Skin of body (tissue), 2 donors: Measurements from ENCODE around the gene PLCL1. TPM values are rescaled to one million over a fixed set of nuclear protein-coding genes. Genes with fewer than 3 reads are reported as not detected.

Source experiments
- DNase-seq: peaks from one replicate; lab custom pipeline; 2025; lab: John Stamatoyannopoulos, UW
- total RNA-seq: library from RNA; depleted of rRNA; stranded (reverse); fragments of >200 nt; gene quantifications from one replicate; pipeline ENCODE4 v1.2.3, GENCODE V29; 2014

Gene PLCL1
- total RNA-seq, 1 donor from 2014 or later: 10.9 TPM

DNA sequence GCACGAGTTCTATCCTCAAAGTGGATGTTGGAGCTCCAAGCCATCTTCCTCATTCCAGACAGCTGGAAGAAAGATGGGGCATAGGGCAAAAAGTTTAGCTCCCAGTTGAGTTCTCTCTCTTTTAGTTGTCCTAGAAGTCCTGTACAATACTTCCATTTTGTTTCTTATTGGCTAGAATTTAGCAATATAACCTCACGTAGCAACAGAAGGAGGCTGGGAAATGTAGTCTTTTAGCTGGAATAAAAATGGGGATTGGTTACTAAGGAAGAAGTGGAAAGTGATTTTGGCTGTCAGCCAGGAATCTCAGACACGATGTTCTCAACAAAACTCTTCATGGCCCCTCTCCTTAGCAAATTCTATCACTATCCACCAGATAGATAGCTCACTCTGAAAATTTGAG, 79.9 kb downstream of the PLCL1 start:
- DNase-seq: no peak

- DNase-seq: no peak
Observed at GRCh38 chr2:197885126-197885525, 80.7 kb downstream of the PLCL1 start.

DNA sequence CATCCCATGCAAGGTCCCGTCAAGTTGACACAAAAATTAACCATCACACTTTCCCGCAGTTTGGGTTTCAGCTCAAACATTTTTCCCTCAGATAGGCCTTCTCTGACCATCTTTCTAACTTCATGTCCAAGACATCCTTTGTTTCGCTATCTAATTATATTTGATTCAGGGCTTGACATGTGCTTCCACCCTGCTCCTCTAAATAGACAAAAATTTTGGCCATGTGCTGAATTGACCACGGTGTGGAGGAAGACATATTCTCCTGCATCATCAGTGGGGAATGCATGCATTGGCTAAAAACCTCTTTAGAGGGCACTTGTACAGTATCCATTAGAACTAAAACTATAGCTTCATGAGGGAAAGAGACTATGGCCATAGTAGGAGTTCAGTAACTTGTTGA, 81.2 kb downstream of the PLCL1 start:
- no peak for DNase-seq

DNA sequence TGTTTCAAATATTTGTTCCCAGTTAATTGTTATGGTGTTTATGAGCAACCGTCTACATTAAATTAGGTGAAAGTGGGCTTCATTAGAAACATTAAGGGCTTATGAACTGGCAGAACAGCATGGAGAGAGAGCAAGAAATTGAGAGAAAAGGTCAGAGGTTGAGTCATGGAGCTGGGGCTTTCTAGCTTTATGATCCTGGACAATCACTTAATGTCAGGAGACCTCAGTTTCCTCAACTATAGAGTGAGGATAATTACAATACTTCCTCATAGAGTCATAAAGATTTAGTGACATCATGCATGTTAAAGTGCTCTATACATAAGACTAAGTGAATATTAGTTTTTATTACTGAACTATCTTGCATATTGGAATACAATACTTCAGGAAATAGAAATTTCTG, 83.9 kb downstream of the PLCL1 start:
- DNase-seq: no peak

- no peak for DNase-seq
Observed at GRCh38 chr2:197889041-197889440, 84.6 kb downstream of the PLCL1 start.

- no peak for DNase-seq
Observed at GRCh38 chr2:197890168-197890567, 85.8 kb downstream of the PLCL1 start.

GRCh38 chr2:197891897-197892442, 87.6 kb downstream of the PLCL1 start:
- no peak for DNase-seq

DNA sequence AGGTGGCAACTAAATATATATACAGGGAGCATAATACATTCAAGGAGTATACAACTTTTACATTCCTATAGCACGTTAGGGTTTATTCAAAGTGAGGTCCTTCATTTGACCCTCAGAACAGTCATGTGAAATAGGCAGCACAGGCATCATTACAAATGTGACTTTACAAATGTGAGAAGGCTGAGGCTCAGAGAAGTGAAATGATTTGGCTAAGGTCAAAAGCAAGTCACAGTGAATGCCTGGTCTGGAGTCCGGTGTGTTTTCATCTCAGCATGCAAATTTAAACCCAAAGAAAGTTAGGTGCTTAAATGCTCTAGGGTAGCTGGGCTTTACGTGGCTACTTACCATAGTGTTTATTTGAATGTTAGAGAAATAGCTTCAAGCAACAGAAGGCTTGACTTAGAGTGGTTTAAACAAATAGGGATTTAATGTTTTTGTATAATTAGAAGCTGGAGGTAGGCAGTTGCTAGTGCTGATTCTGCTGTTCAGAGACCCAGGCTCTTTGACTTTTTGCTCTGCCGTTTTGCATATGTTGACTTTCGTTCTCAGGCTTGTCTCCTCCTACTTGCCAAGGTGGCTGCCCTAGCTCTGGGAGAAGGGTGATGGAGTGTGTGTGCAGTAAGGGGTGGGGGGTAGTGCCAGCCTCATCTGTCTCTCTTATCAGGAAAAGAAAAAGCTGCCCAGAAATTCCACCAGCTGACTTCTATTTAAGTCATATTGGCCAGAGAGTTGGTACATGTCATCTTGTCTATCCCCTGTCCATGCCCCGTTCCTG, 89.2 kb downstream of the PLCL1 start:
- DNase-seq: no peak

GRCh38 chr2:197894751-197895274, 90.4 kb downstream of the PLCL1 start:
- no peak for DNase-seq

- DNase-seq: no peak
Observed at GRCh38 chr2:197897960-197898678, 93.7 kb downstream of the PLCL1 start.

GRCh38 chr2:197904446-197904845, 100.1 kb downstream of the PLCL1 start:
- DNase-seq: no peak

DNA sequence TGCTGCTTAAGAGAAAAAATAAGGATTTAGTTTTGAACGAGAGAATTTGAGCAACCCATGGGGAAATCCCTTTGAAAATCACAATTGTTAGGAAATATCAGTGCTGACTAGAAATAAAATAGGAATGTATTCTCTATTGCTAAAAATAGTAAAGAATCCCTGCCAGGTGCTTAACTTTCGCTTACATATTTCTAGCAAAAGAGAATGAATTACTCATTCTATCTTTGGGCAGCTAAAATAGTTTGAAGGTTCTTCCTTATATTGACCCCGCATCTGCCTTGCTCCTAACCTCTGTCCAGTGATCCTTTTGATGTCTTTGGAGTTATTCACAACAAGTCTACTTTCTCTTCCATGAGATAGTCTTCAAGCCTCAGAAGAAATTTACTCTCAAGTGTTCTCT, 103.8 kb downstream of the PLCL1 start:
- DNase-seq: no peak

DNA sequence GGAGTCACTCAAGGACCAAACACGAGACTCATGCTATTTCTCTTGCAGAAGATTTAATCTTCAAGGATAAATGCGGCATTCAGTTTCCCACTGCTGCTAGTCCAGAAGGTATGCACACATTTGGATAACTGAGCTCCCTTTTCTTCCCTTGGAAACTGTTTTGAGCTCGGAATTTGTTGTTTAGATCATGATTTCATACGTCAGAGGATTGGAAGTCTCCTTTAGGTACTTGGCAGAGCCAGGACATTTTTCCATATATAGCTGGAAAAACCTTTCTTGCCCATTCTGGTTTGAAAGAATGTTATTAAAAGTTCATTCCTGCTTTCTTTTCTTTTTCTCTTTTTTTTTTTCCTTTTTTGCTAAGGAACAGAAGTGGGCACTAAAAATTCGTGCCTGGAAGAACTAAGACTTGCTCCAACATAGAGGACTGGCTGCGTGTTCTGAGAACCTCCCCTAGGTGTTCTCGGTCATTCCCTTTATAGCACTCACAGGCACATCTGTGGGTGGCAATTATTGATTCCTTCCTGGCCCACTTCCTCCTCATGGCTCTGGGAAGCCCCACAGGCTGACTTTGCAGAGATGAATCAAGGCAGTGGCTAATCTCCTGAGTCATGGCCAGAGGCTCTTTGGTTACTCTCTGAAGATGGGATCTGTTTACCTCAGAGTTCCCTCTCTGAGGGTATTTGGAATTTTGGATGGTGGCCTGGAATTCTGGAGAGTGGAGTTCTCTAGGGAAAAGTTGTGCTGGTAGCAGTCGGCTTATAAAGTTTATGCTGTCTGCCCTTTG, 104.8 kb downstream of the PLCL1 start:
- DNase-seq: peak; percentile 17

- no peak for DNase-seq
Observed at GRCh38 chr2:197911667-197912066, 107.3 kb downstream of the PLCL1 start.

DNA sequence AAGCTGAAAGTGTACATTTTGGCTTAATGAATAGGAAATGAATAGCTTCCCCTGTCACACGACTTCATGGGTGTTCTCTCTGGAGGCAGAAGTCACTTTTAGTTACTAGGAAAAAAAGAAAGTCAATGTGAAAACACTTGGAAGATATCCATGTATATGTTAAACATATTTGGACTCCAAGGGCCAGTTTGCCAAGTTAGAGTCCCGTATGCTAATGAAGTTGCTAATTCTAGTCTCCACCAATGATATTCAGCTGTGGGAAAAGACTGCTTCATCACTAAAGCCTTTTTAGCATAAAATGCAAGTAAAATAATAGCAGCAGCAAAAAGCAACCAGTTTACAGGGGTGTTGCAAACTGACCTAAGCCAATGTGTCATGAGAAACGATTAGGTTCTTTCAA, 108.7 kb downstream of the PLCL1 start:
- no peak for DNase-seq

DNA sequence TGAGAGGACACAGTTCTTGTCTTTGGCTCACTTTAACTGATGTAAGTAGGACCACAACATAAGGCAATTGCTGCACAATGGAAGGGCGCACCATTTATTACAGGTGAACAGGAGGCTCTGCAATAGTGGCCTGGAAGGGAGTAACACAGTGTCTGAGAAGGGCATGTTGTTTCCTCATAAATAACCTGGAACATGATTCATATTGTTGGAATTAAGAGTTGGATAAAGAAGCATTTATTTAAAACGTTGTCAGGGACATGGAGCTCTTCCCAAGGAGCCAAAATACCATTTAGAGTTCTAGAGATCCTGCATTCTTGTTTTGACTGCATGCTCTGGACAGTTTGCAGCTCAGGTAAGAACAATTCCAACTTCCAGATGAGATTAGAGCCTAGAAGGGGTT, 110.4 kb downstream of the PLCL1 start:
- no peak for DNase-seq

- DNase-seq: no peak
Observed at GRCh38 chr2:197915548-197916265, 111.3 kb downstream of the PLCL1 start.

DNA sequence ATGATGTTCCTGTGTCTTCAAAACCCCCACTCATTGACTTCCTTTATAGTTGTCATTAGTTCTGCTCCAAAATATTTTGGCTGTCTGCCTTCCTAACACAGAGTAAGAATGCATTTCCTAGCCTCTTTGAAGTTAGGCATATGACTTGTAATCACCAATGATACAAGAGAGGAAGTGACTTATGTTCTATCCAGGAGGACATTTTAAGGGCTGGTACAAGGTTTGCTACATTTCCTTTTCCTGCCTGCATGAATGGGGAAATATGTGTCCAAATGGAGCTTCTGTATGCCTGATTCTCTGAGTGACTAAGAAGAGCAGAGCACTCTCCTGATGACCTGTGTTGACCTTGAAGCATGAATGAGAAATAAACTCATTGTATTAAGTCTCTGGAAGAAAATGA, 115.1 kb downstream of the PLCL1 start:
- DNase-seq: no peak

DNA sequence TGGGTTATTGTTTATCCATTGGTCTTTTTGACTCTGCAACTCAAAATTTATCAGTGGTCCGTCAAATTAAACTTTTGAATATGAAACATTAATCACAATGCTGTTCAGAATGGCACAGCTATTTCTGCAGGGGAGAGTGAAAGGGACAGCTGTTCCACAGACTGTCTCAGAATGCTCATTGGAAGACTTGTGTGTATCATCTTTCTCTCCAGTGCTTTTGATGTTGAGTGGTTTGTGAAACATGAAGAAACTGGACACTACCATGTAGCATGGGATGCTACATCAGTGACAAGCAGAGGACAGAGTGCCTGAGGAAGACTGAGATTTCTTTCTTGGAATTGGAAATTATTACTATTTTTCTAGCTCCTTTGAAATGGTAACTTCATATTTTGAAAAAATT, 115.7 kb downstream of the PLCL1 start:
- DNase-seq: no peak

DNA sequence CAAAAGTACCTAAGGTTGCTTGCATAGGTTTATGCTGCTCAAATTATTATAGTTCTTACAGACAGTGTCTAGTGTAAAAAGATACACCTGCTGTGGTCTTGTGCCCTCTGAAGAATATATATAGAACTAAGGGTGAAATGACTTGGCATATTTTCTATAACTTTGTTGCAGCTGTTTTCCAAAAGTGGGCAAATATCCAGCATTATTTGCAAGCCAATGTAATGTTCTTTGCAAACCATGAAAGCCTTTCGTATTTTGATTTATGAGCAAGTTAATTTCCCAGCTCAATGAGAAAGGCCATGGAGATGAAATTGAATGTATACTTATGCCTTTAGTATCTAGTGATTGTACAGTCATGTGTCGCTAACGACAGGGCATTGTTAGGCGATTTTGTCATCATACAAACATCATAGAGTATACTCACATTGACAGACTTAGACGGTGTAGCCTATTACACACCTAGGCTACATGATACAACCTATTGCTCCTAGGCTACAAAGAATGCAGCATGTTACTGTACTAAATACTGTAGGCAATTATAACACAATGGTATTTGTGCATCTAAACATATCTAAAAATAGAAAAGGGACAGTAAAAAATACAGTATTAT, 116.3 kb downstream of the PLCL1 start:
- no peak for DNase-seq

GRCh38 chr2:197924483-197924882, 120.1 kb downstream of the PLCL1 start:
- no peak for DNase-seq
